HG03196 (cell line): ENCODE measurements around the gene ARL5A.
"Not testable (repeated sequence)": the region's sequence is repeated elsewhere in the genome, so short reads cannot be mapped to it uniquely, and the experiment has no call there.

Source experiments
- ATAC-seq: cut with Tn5 transposase; IDR thresholded peaks from one replicate; pipeline ENCODE4 v1.9.1; 2021; ENCODE audit not compliant: unreplicated experiment

ARL5A gene, protein sequence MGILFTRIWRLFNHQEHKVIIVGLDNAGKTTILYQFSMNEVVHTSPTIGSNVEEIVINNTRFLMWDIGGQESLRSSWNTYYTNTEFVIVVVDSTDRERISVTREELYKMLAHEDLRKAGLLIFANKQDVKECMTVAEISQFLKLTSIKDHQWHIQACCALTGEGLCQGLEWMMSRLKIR

DNA sequence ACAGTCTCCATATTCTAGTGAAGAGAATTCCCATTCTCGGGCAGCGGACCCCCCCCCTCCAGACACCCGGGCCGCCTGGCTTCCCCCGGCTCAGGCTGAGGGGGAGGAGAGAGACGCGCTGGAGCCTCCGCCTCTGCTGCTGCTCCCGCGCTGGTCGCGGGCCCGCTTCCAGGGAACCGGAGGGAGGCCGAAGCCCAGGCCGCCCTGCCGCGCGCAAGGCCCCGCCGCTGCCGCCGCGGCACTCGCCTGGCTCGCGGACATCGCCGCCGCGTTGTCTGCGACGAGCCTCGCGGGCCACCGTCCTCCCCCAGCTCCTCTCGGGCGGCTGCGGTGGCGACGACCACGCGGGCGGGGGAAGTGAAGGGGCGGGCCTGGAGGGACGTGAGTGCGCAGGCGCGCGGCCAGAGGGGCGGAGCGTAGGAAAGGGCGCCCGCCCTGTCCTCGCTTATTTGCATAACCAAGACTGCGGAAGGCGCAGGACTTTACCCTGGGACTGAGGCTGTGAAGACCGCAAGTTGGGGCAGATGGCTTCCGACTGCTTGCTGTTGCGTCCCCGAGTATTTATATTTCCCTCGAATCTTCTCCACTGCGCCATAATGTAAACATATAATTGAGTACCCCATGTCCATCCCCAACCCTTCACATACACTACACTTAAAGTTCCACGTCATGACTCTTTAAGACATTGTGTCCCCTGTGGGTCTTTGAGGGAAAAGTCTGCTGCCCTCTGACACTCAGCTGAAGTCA is at the start of gene ARL5A:
Gene ARL5A (minus strand): TSS at position 279 of the 747 bp plus-strand sequence. CDS start 245 bp downstream, at position 34.
- ATAC-seq = peak; percentile 95

DNA sequence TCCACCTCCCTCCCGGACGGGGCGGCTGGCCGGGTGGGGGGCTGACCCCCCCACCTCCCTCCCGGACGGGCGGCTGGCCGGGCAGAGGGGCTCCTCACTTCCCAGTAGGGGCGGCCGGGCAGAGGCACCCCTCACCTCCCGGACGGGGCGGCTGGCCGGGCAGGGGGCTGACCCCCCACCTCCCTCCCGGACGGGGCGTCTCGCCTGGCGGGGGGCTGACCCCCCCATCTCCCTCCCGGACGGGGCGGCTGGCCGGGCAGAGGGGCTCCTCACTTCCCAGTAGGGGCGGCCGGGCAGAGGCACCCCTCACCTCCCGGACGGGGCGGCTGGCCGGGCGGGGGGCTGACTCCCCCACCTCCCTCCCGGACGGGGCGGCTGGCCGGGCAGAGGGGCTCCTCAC is 47.4 kb upstream of the ARL5A start:
- not testable (repeated sequence) for ATAC-seq

DNA sequence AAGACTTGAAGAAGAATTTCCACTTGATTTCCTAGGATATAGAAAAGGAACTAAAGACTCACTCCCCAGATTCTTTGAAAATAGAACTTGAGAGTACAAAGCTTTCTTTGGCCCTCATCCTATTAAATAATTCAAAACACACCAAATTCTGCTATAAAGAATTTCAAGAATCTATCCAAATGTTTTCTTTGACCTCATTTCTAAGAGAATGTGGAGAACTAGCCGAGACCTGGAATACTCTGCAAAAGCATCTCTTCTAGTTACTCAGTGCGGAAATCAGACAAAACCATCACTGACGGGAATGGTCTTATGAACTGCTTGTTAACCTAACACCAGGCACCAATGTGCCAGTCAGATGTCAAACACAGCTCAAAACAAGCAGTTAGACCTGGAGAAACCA is 44.2 kb upstream of the ARL5A start:
- no peak for ATAC-seq

DNA sequence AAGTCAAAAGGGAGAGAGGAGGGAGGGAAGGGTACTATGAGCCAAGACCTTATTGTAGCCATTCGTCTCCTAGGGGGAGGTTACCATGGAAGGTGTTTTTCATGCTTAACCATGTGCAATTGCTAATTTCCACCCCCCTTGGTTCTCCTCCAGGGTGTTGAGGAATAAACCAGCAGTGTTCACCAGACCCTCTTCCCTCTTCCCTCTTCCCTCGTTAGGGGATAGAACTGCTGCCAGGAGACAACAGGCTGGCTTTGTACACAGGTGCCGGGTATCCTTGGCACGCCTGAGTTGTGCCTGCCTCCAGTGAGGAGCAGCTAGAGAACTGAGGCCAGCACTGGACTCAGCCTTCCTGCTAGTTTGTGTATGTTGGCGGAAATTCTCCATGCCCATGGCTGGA is 41.1 kb upstream of the ARL5A start:
- ATAC-seq = no peak

DNA sequence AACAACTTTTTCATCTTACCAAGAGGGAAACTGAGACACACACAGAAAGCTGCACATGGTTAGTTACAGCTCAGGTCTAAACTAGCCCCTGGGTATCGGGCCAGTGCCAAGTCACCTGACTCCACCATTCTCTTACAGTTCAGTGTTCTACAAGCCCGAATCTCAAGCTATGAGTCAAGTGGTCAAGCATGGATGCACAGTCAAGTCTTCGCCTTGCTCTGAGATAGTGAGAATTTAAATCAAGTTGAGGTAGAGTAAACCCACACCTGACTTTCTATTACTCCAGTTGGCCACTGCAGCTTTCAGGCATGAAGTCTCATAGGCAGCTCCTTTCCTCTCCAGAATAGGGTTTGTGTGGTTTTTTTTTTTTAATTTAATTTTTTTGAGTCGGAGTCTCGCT is 34.5 kb upstream of the ARL5A start:
- peak; percentile 99 for ATAC-seq

DNA sequence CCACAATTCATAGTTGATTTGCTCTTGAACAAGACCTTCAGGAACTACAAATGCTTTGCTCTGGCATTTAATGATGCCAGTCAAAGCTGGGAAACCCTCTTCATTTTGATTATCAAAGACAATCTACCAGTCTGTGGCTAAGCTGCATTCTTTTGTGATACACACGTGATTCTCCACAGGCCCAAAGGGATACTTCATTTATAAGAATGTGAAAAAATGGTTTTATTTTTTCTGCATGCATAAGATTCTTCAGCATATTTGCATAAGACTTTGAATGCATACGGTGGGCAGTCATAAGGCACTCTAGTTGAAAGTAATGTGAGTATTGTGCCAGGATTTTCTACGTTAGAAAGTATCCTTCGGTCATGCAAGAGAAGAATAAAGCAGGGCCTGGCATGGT is 33.0 kb upstream of the ARL5A start:
- no peak for ATAC-seq

DNA sequence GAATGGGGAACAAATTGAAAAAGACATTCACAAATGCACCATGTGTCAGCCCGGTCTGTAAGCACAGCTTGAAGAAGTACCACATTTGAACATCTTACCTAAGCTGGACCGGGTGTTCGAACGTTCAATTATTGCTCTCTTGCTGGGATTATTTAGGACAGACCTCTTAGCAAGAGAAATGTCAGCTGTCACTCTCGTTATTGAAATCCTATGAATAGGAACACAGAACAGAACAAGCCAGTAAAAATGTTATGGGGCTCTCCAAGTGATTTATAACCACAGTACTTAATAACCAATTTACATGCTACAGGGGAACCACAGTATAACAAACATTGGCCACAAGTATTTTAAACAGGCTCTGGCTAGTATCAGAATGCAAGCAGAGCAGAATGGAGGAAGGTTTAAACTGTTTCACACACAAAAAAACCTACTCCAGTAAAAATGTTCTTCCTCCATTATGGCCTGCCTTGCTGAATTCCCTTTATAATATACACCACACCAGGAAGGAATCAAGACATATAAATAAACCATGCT is 32.5 kb upstream of the ARL5A start:
- ATAC-seq = no peak

DNA sequence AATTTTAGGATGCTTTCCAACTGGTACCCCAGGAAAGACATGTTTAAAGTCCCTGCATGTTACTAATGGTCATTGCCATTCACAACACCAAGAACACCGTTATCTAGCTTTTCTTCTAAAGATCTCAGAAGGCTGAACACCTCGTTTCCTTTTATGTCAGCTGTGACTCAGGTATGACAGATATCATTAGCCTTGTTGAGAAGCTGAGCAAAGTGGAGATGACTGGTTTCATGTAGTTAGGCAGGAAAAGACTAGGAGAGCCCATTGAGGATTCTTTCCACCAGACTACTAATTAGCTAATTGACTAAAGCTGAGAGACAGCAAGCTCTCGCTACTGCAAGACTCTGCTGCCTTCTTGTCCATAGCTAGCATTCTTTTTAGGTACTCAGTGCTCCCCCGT is 32.0 kb upstream of the ARL5A start:
- ATAC-seq = no peak

DNA sequence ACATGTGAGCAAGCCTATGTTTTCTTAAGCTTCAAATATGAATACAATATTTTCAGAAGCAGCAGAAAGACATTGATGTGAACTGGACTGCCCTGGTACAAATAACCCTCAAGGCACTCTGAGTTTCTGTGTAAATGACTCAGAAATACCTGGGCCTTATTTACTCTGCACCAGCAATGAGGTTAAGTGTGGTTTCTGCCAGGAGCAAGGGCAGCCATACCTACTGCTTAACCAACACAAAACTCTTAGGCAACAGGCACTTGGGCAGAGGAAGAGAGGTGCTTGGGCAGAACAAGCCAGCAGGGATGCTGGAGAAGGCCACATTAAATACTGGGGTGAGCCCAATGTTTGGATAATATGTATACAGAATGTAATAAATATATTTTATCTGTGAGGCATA is 29.4 kb upstream of the ARL5A start:
- ATAC-seq = no peak

DNA sequence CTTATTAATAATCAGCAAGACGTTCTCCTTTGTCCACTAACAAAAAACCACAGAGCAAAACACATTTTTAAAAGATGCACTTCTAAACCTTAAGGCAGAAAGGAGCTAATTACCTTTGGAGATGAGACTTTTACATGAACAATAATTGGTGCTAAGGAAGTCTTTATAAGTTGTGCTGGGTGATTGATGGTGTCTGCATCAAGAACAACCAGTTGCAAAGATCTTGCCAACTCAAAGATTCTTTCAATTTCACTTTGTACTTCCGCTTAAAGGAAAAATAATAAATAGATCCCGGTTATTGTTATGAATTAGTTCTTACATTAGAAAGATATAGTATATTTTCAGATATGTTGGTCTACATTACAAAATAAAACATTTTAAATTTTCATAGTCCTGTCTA is 26.9 kb upstream of the ARL5A start:
- ATAC-seq = no peak

DNA sequence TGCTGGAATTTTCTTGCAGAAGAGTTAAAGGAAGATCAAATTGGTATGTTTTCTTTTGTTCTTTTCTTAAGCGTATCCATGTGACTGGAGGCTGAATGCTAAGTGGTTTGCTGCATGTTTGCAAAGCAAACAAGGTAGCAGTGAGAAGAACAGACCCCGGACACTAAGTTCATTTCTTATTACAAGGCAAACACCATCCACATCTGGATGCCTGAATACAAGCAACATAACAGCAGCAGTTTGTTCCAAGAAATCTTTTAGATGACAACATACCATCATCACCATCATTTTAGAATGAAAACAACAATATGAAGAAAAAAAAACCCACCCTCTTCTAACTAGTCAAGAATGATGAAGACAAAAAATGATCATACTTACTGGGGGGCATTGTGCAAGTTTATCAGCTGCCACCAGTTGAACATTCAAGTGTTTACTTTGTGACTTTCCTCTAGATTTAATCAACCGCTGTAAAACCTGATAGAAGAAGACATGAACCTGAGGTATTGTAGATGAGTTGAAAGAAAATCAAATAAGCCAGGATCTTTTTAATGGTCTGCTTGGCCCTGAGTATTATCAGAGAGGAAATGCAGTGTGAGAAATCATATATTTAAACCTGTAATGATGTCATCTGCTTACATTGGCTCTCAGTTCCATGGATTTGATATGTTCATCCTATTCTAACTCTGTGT is 25.0 kb upstream of the ARL5A start:
- no peak for ATAC-seq

DNA sequence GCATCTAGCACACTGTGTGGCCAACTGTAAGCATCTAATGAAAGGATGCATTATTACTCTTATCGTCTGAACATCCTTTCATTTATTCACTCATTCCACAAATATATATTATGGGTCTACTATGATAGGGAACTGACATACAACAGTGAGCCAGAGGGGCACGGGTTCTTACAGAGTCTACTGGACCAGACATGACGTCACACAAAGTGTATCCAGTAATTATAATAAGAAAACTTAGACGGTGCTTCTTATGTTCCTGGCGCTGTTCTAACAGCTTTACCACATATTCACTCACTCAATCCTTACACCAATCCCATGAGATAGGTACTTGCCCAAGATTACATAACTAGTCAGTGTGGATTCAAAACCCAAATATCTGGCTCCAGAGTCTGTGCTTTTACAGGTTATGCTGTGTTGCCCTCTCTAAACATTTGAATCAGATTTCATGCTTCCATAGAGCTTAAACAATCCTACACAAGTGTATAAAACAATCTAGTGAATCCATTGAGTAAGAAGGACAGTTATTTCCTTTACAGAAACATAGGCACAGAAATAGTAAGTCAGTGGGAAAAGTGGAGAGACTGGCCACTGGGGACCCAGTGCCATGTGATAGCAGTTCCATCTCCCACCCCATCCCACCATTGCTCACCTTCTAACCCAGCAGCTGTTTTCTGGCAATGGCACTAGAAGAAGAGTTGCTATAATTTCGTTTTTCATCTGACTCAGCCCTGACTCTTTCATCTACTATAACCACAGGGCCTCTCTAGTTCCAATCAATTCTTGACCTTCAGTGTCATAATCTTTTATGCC is 24.2 kb upstream of the ARL5A start:
- no peak for ATAC-seq

DNA sequence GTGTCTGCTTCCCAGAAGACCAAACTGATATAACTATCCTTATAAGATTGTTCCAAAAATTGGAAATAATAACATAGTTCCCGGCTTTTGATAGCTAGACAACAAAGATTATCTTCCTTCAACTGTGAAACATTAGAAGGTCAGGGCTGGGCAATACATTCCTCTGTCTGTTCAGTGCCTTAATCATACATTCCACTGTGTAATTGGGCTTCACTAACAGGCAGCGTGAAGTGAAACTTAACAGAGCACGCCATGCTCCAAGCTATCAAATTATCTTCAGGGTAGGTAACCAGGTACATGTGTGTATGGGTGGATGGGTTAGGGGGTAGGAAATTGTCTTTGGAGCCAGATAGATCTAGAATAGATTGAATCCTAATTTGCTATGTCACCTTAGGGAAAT is 23.5 kb upstream of the ARL5A start:
- no peak for ATAC-seq

DNA sequence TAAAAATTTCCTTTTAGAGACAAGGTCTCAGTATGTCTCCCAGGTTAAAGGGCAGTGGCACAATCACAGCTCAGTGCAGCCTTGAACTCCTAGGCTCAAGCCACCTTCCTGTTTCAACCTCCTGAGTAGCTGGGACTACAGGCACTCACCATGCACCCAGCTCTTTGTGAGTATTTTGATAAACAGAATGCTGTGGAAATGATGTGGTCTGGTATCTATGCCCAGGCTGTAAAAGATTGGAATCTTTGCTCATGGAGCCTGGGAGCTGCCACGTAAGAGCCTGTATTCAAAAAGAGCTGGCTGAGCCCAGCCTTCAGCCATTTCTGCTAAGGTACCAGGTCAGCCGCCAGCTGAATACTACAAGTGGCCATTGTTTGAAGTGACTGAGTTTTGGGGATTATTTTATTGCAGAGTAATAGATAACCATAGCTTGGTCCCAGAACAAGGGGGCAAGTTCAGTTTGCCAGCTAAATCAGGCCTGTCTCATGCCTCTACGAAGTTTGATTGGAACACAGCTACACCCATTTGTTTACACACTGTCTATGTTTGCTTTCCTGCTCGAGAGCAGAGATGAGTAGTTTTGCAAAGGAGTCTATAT is 21.3 kb upstream of the ARL5A start:
- no peak for ATAC-seq

DNA sequence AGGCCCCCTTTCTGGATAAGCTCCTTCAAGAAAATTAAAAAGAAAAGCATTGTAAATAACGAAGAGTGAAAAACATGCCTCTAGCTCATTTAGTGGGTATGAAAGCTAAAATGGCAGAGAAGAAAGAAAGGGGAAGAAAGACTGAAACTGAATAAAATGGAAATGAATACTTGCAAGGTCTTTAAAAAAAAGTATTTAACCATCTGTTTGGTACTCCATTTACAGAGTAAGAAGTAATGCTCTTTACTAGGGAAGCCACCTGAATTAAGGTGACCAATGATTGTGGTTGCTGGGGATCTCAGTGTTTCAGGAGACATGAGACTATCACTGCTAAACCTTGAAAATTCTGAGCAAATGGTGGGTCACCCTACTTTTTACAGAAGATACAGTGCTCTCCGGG is 17.7 kb upstream of the ARL5A start:
- ATAC-seq = no peak

DNA sequence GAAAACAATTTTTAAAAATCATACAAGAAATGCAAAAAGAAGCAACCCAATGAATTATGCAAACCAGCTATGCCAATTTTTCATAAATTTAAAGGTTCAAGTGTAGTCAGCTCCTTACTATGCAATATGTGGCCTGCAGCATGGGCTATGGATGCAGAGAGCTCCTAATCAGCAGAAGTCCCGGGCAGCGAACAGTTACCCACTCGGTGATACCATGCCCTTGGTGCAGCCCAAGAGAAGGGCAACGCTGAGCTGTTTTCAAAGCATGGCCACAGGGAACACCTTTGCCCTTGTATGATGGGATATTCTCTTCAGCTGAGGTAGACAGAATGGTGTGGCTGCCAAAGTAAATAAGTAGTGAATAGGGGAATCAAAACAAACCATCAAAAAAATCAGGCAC is 17.3 kb upstream of the ARL5A start:
- no peak for ATAC-seq

DNA sequence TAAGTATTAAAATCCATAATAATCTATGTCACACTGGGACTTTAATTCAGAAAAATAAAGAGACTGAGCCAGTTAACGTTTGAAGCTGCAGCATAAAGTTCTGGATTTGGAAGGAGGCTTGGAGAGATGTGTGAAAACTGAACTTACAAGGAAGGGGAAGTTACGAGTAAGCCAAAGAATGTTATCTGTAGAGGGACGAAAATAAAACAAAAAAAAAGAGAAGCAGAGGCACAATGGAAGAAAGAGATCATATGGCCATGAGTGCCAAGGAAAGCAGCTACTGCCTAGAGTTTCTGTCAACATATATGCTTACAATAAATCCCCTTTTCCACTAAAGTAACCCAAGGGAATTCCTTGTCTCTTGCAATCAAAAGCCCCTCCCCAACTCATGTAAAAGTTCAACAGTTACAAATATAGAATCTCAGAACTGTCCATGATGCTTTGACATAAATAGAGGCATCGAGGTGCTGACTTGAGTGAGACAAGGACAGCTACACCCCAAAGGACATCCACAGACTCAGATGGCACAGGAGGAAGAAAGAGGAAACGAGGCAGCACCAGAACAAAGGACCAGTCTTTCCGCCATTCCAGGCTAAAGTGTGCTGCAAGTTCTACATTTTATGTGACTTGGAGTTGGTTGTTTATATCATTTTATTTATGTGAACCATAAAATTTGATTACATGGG is 16.1 kb upstream of the ARL5A start:
- no peak for ATAC-seq

DNA sequence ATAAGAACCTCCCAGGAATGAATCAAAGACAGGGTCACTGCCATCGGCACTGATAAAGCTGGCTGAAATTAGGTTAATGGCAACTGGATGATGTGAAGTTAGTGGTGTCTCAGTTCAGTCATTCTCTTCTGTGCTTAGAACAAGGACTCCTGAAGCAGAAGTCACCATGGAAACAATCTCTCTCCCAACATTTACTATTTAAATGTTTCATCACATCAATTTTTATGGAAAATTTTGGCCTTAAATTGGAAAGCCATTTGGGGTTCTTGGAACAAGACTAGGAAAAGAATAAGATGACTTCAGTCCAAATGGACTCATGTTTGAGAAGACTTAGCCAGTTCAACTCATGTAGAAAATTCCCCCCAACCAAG is 15.5 kb upstream of the ARL5A start:
- no peak for ATAC-seq

DNA sequence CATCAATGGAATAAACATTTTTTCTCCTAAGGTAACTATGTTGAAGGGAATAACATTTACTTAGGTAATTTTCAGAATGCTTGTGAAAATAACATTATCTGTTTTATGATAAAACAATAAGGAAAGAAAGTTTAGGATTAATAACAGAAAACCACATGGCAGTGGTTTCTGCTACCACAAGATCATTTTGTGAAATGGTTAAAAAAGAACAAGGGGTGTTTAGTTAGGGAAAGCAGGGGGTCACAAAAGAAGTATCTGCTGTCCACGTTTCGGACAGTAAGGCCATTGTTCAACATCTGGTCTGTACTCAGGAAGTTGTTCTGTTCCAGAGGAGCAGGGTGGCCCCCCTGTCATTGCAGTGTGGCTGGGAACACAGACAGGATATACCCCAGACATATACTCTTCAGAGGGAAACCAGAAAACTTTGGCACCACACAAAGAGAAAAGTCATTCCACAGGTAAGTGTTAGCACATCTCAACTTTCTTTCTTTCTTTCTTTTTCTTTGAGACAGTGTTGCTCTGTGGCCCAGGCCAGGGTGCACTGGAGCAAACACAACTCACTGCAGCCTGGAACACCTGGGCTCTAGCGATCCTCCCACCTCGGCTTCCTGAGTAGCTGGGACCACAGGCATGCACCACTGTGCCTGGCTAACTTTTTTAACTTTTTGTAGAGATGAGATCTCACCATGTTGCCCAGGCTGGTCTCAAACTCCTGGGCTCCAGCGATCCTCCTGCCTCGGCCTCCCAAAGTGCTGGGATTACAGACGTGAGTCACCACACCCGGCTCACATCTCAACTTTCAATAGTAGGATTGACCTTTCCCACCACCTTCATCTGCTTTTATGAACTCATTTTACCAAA is 14.8 kb upstream of the ARL5A start:
- peak; percentile 29 for ATAC-seq
